ENCODE measurements around the gene FARS2. TPM values are rescaled to one million over a fixed set of nuclear protein-coding genes. Genes with fewer than 3 reads are reported as not detected.

FARS2 gene
- polyA plus RNA-seq, 1 donor (not counting 4 experiments of a cell fraction or from before 2014, with no cell fraction given): 21.3 TPM

- Histone ChIP-seq H3K9ac (ENCODE audit: control insufficient read depth, extremely low read depth, insufficient read depth, low read length) (no peak overlapping the region), H4K20me1 (ENCODE audit: control insufficient read depth, extremely low read depth, insufficient read depth, low read length) (peaks cover 11% of the 10 kb centered on the region), H3K27ac (ENCODE audit: control insufficient read depth, insufficient read depth, low read length) (no peak overlapping the region), H2AFZ (ENCODE audit: control insufficient read depth, low read length) (no peak overlapping the region), H3K4me3 (ENCODE audit: control insufficient read depth in 2 of 3, extremely low read depth in 1 of 3, insufficient read depth in 2 of 3, low read depth in 1 of 3, low read length in 3 of 3) (no peak overlapping the region), H3K36me3 (ENCODE audit: control insufficient read depth in 2 of 2, extremely low read depth in 1 of 2, insufficient read depth in 2 of 2, low read length in 2 of 2) (no peaks in the 10 kb centered on the region), H3K4me2 (ENCODE audit: control insufficient read depth, extremely low read depth, insufficient read depth, low read depth, low read length) (no peak overlapping the region), H3K9me1 (ENCODE audit: control insufficient read depth, extremely low read depth, insufficient read depth, low read length) (no peaks in the 10 kb centered on the region), H3K79me2 (ENCODE audit: control insufficient read depth, insufficient read depth, low read length) (peaks cover 4% of the 10 kb centered on the region), H3K4me1 (ENCODE audit: control insufficient read depth, extremely low read depth, insufficient read depth, low read length) (peaks cover 4% of the 10 kb centered on the region), H3K9me3 (ENCODE audit: control insufficient read depth, low read depth, low read length) (no peaks in the 10 kb centered on the region), H3K27me3 (ENCODE audit: control insufficient read depth, extremely low read depth, insufficient read depth, low read length) (no peaks in the 10 kb centered on the region)
- dilution Hi-C loops (cut with MboI; ENCODE audit: extremely low pct_ligation_motif_present, low sequenced_read_pairs): no loop called here
- FAIRE-seq: no peak
- TF ChIP-seq EZH2 (IDR thresholded peaks at IDR 0.05; ENCODE audit: low read length) (no peak), CTCF (optimal IDR thresholded peaks at IDR 0.05 in 1 of 3, IDR thresholded peaks at IDR 0.05 in 1 of 3, conservative IDR thresholded peaks at IDR 0.05 in 1 of 3; ENCODE audit: extremely low read depth in 1 of 3, insufficient read depth in 2 of 3, low read length in 3 of 3) (no peak)
- no peak for DNase-seq (ENCODE audit: low read depth, low spot score)
These were observed 28.8 kb downstream of the FARS2 start for GRCh38 chr6:5290097-5290496.

- no peak overlapping the region for H3K27ac ChIP-seq (ENCODE audit: control insufficient read depth, insufficient read depth, low read length)
- no peak for TF ChIP-seq EZH2 (IDR thresholded peaks at IDR 0.05; ENCODE audit: low read length)
- no peak for TF ChIP-seq CTCF (optimal IDR thresholded peaks at IDR 0.05 in 1 of 3, IDR thresholded peaks at IDR 0.05 in 1 of 3, conservative IDR thresholded peaks at IDR 0.05 in 1 of 3; ENCODE audit: extremely low read depth in 1 of 3, insufficient read depth in 2 of 3, low read length in 3 of 3)
- no peak overlapping the region for H3K9ac ChIP-seq (ENCODE audit: control insufficient read depth, extremely low read depth, insufficient read depth, low read length)
- peaks cover 4% of the 10 kb centered on the region for H3K4me1 ChIP-seq (ENCODE audit: control insufficient read depth, extremely low read depth, insufficient read depth, low read length)
- H4K20me1 ChIP-seq (ENCODE audit: control insufficient read depth, extremely low read depth, insufficient read depth, low read length): peaks cover 11% of the 10 kb centered on the region
- no peaks in the 10 kb centered on the region for H3K9me1 ChIP-seq (ENCODE audit: control insufficient read depth, extremely low read depth, insufficient read depth, low read length)
- no peak overlapping the region for H3K4me2 ChIP-seq (ENCODE audit: control insufficient read depth, extremely low read depth, insufficient read depth, low read depth, low read length)
- no peaks in the 10 kb centered on the region for H3K27me3 ChIP-seq (ENCODE audit: control insufficient read depth, extremely low read depth, insufficient read depth, low read length)
- no peak for DNase-seq (ENCODE audit: low read depth, low spot score)
- H3K4me3 ChIP-seq (ENCODE audit: control insufficient read depth in 2 of 3, extremely low read depth in 1 of 3, insufficient read depth in 2 of 3, low read depth in 1 of 3, low read length in 3 of 3): no peak overlapping the region
- dilution Hi-C loops (cut with MboI; ENCODE audit: extremely low pct_ligation_motif_present, low sequenced_read_pairs): no loop called here
- no peak for FAIRE-seq
- H3K79me2 ChIP-seq (ENCODE audit: control insufficient read depth, insufficient read depth, low read length): peaks cover 4% of the 10 kb centered on the region
- H3K9me3 ChIP-seq (ENCODE audit: control insufficient read depth, low read depth, low read length): no peaks in the 10 kb centered on the region
- H2AFZ ChIP-seq (ENCODE audit: control insufficient read depth, low read length): no peak overlapping the region
- H3K36me3 ChIP-seq (ENCODE audit: control insufficient read depth in 2 of 2, extremely low read depth in 1 of 2, insufficient read depth in 2 of 2, low read length in 2 of 2): no peaks in the 10 kb centered on the region
These were observed 29.2 kb downstream of the FARS2 start for GRCh38 chr6:5290500-5290899.
